Ishikawa (cell line): ENCODE measurements around the gene AP3D1.

Experiments
- RAD21 ChIP-seq: IDR thresholded peaks from 2 replicates; pipeline ENCODE4 v1.6.1; 2012; ENCODE audit warnings: low read depth
- TEAD4 ChIP-seq: IDR thresholded peaks from 2 replicates; pipeline ENCODE4 v1.6.1; 2012
- TF ChIP-seq, protein P1 (sequence below): IDR thresholded peaks from 2 replicates; pipeline ENCODE4 v1.6.1; 2012; ENCODE audit warnings: low read depth, mild to moderate bottlenecking
- TF ChIP-seq, protein P2 (sequence below): IDR thresholded peaks from 2 replicates; pipeline ENCODE4 v1.6.1; 2012

- TF ChIP-seq, protein P1, sequence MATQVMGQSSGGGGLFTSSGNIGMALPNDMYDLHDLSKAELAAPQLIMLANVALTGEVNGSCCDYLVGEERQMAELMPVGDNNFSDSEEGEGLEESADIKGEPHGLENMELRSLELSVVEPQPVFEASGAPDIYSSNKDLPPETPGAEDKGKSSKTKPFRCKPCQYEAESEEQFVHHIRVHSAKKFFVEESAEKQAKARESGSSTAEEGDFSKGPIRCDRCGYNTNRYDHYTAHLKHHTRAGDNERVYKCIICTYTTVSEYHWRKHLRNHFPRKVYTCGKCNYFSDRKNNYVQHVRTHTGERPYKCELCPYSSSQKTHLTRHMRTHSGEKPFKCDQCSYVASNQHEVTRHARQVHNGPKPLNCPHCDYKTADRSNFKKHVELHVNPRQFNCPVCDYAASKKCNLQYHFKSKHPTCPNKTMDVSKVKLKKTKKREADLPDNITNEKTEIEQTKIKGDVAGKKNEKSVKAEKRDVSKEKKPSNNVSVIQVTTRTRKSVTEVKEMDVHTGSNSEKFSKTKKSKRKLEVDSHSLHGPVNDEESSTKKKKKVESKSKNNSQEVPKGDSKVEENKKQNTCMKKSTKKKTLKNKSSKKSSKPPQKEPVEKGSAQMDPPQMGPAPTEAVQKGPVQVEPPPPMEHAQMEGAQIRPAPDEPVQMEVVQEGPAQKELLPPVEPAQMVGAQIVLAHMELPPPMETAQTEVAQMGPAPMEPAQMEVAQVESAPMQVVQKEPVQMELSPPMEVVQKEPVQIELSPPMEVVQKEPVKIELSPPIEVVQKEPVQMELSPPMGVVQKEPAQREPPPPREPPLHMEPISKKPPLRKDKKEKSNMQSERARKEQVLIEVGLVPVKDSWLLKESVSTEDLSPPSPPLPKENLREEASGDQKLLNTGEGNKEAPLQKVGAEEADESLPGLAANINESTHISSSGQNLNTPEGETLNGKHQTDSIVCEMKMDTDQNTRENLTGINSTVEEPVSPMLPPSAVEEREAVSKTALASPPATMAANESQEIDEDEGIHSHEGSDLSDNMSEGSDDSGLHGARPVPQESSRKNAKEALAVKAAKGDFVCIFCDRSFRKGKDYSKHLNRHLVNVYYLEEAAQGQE: no peak
- TF ChIP-seq TEAD4: no peak
- TF ChIP-seq, protein P2, sequence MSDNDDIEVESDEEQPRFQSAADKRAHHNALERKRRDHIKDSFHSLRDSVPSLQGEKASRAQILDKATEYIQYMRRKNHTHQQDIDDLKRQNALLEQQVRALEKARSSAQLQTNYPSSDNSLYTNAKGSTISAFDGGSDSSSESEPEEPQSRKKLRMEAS: no peak
- TF ChIP-seq RAD21: no peak
Measured at GRCh38 chr19:2164020-2164998, 12.9 kb upstream of the AP3D1 start.
